IPS-NIHi11 (cell line): ENCODE measurements around the gene SMIM9.

Source experiments
- DNase-seq: peaks from one replicate; pipeline ENCODE4 v3.0.0; 2012; ENCODE audit warnings: mixed read lengths, low spot score

Gene SMIM9

GRCh38 chrX:154780968-154781367, 53.5 kb downstream of the SMIM9 start:
- no peak for DNase-seq

GRCh38 chrX:154779261-154779660, 55.2 kb downstream of the SMIM9 start:
- DNase-seq, result no peak

- DNase-seq, result no peak
Observed at GRCh38 chrX:154776753-154777152, 57.7 kb downstream of the SMIM9 start.

GRCh38 chrX:154775419-154776349, 58.8 kb downstream of the SMIM9 start:
- DNase-seq, result peak; percentile 28

GRCh38 chrX:154774622-154775021, 59.8 kb downstream of the SMIM9 start:
- DNase-seq, result no peak
